H9 (cell line): Measurements from ENCODE around the gene CADPS2. TPM values are rescaled to one million over a fixed set of nuclear protein-coding genes. Genes with fewer than 3 reads are reported as not detected.
A peak's percentile ranks its signal among the peaks of the same experiment; 100 is the strongest.

Experiments used
- DNase-seq: peaks from one replicate; pipeline ENCODE4 v3.0.0-alpha.2; 2017
- H2AFZ ChIP-seq: one replicate; pipeline ENCODE4 v1.6.1; 2013; ENCODE audit warnings: mild to moderate bottlenecking, low read length, control low read depth, moderate library complexity
- H2AK5ac ChIP-seq: 2 replicates; pipeline ENCODE4 v1.6.1; 2013; ENCODE audit warnings: low read length, control low read depth, mixed read lengths; ENCODE audit not compliant: insufficient read length
- H2BK120ac ChIP-seq: one replicate; pipeline ENCODE4 v1.6.1; 2013; ENCODE audit warnings: low read depth, mild to moderate bottlenecking, low read length, control low read depth, inconsistent platforms; ENCODE audit not compliant: poor library complexity, severe bottlenecking
- H2BK12ac ChIP-seq: 2 replicates; pipeline ENCODE4 v1.6.1; 2013; ENCODE audit warnings: low read length, control low read depth, mixed read lengths, low read depth; ENCODE audit not compliant: insufficient read length
- H2BK15ac ChIP-seq: 2 replicates; pipeline ENCODE4 v1.6.1; 2013; ENCODE audit warnings: low read depth, low read length, control low read depth
- H2BK20ac ChIP-seq: one replicate; pipeline ENCODE4 v1.6.1; 2013; ENCODE audit warnings: low read depth, mild to moderate bottlenecking, low read length, control low read depth, inconsistent platforms; ENCODE audit not compliant: poor library complexity, severe bottlenecking
- H2BK5ac ChIP-seq: 2 replicates; pipeline ENCODE4 v1.6.1; 2013; ENCODE audit warnings: low read length, control low read depth, mixed read lengths; ENCODE audit not compliant: insufficient read length
- H3K14ac ChIP-seq: 2 replicates; pipeline ENCODE4 v1.6.1; 2013; ENCODE audit warnings: low read length, control low read depth; ENCODE audit not compliant: insufficient read depth
- H3K18ac ChIP-seq: 2 replicates; pipeline ENCODE4 v1.6.1; 2013; ENCODE audit warnings: low read depth, mild to moderate bottlenecking, mixed read lengths, low read length, control low read depth; ENCODE audit not compliant: insufficient read length
- H3K23ac ChIP-seq: 2 replicates; pipeline ENCODE4 v1.6.1; 2013; ENCODE audit warnings: low read length, control low read depth, mixed read lengths, low read depth; ENCODE audit not compliant: insufficient read length
- H3K23me2 ChIP-seq: 2 replicates; pipeline ENCODE4 v1.6.1; 2013; ENCODE audit warnings: low read depth, mild to moderate bottlenecking, mixed read lengths, low read length, control low read depth; ENCODE audit not compliant: insufficient read length, poor library complexity, severe bottlenecking
- H3K27ac ChIP-seq: 2 replicates; pipeline ENCODE4 v1.5.1; 2013; ENCODE audit warnings: low read length, control low read depth, mixed read lengths, low read depth; ENCODE audit not compliant: insufficient read length
- H3K27me3 ChIP-seq: 2 replicates; pipeline ENCODE4 v1.6.1; 2013; ENCODE audit warnings: low read length, control low read depth, inconsistent platforms; ENCODE audit not compliant: insufficient read depth
- H3K4ac ChIP-seq: 2 replicates; pipeline ENCODE4 v1.6.1; 2013; ENCODE audit warnings: low read depth, mild to moderate bottlenecking, control low read depth, inconsistent platforms, low read length, moderate library complexity
- H3K4me1 ChIP-seq: 2 replicates; pipeline ENCODE4 v1.6.1; 2013; ENCODE audit warnings: low read length, control low read depth, inconsistent platforms; ENCODE audit not compliant: insufficient read depth
- H3K4me2 ChIP-seq: 2 replicates; pipeline ENCODE4 v1.6.1; 2013; ENCODE audit warnings: low read length, control low read depth, mixed read lengths; ENCODE audit not compliant: insufficient read length, insufficient read depth
- H3K56ac ChIP-seq: 2 replicates; pipeline ENCODE4 v1.6.1; 2013; ENCODE audit warnings: low read depth, mild to moderate bottlenecking, mixed read lengths, low read length, control low read depth; ENCODE audit not compliant: insufficient read length
- H3K79me1 ChIP-seq: 2 replicates; pipeline ENCODE4 v1.6.1; 2013; ENCODE audit warnings: low read depth, mild to moderate bottlenecking, moderate library complexity, low read length, control low read depth, inconsistent platforms; ENCODE audit not compliant: insufficient read depth, poor library complexity, severe bottlenecking
- H3K79me2 ChIP-seq: 2 replicates; pipeline ENCODE4 v1.6.1; 2013; ENCODE audit warnings: low read length, control low read depth, inconsistent platforms; ENCODE audit not compliant: insufficient read depth
- H3K9ac ChIP-seq: 2 replicates; pipeline ENCODE4 v1.6.1; 2013; ENCODE audit warnings: low read length, control low read depth, mixed read lengths; ENCODE audit not compliant: insufficient read length; ENCODE audit errors: extremely low read depth
- H3K9me3 ChIP-seq: one replicate; pipeline ENCODE4 v1.6.1; 2013; ENCODE audit warnings: low read depth, low read length, inconsistent platforms; ENCODE audit not compliant: control insufficient read depth
- H3T11ph ChIP-seq: one replicate; pipeline ENCODE4 v1.6.1; 2013; ENCODE audit warnings: mild to moderate bottlenecking, low read length, control low read depth, inconsistent platforms
- H4K20me1 ChIP-seq: one replicate; pipeline ENCODE4 v1.6.1; 2013; ENCODE audit not compliant: control insufficient read depth, insufficient read length, insufficient read depth
- H4K5ac ChIP-seq: 2 replicates; pipeline ENCODE4 v1.6.1; 2013; ENCODE audit warnings: low read depth, mild to moderate bottlenecking, mixed read lengths, low read length, control low read depth; ENCODE audit not compliant: insufficient read length
- H4K8ac ChIP-seq: replicated peaks from 2 replicates; pipeline ENCODE4 v1.6.1; 2013; ENCODE audit warnings: low read length, control low read depth, mixed read lengths, low read depth; ENCODE audit not compliant: insufficient read length
- H4K91ac ChIP-seq: 2 replicates; pipeline ENCODE4 v1.6.1; 2013; ENCODE audit warnings: low read depth, mild to moderate bottlenecking, moderate library complexity, mixed read lengths, low read length, control low read depth; ENCODE audit not compliant: insufficient read length
- H3K27ac Mint-ChIP-seq, 3 experiments: 2 replicates in 2 of 3; 3 replicates in 1 of 3; pipeline ENCODE4 v1.8.0; 2020 to 2021; ENCODE audit warnings: mixed read lengths in 3 of 3, mild to moderate bottlenecking in 1 of 3, moderate library complexity in 1 of 3
- H3K27me3 Mint-ChIP-seq: 2 replicates; pipeline ENCODE4 v1.8.0; 2021; ENCODE audit warnings: low read depth, mild to moderate bottlenecking, moderate library complexity, mixed read lengths
- H3K36me3 Mint-ChIP-seq, 3 experiments: 2 replicates in 2 of 3; 3 replicates in 1 of 3; pipeline ENCODE4 v1.8.0; 2020 to 2021; ENCODE audit warnings: low read depth in 3 of 3, mixed read lengths in 3 of 3; ENCODE audit not compliant: insufficient read depth in 1 of 3
- H3K4me1 Mint-ChIP-seq, 2 experiments: 2 replicates each; pipeline ENCODE4 v1.8.0; 2020; ENCODE audit warnings: mixed read lengths in 2 of 2
- H3K4me3 Mint-ChIP-seq, 2 experiments: 2 replicates in 1 of 2; 3 replicates in 1 of 2; pipeline ENCODE4 v1.8.0; 2020 to 2021; ENCODE audit warnings: mild to moderate bottlenecking in 2 of 2, mixed read lengths in 2 of 2, moderate library complexity in 1 of 2
- H3K9me3 Mint-ChIP-seq, 2 experiments: 2 replicates in 1 of 2; 3 replicates in 1 of 2; pipeline ENCODE4 v1.8.0; 2020; ENCODE audit warnings: mild to moderate bottlenecking in 2 of 2, mixed read lengths in 2 of 2, moderate library complexity in 1 of 2
- WGBS: extraction: QIAGEN DNeasy Blood & Tissue Kit; methylation state at CpG from one replicate; pipeline ENCODE4 v1.1.7; 2013; ENCODE audit warnings: missing lambda C conversion rate, low lambda C conversion rate, mixed read lengths; ENCODE audit not compliant: insufficient read length; ENCODE audit errors: extremely low coverage; 5-methylcytosine and 5-hydroxymethylcytosine counted together
- total RNA-seq: library from RNA; stranded (reverse); gene quantifications from 2 replicates; pipeline ENCODE4 v1.2.1, GENCODE V29; 2021
- TF ChIP-seq, protein P1 (sequence below): fragments of 200-600 bp; sonication (generic); conservative IDR thresholded peaks from 3 replicates; pipeline ENCODE4 v1.8.0; 2021; ENCODE audit warnings: antibody characterized with exemption, mild to moderate bottlenecking

CADPS2 gene
- total RNA-seq, 1 experiment from 2014 or later = 7.1 TPM

DNA sequence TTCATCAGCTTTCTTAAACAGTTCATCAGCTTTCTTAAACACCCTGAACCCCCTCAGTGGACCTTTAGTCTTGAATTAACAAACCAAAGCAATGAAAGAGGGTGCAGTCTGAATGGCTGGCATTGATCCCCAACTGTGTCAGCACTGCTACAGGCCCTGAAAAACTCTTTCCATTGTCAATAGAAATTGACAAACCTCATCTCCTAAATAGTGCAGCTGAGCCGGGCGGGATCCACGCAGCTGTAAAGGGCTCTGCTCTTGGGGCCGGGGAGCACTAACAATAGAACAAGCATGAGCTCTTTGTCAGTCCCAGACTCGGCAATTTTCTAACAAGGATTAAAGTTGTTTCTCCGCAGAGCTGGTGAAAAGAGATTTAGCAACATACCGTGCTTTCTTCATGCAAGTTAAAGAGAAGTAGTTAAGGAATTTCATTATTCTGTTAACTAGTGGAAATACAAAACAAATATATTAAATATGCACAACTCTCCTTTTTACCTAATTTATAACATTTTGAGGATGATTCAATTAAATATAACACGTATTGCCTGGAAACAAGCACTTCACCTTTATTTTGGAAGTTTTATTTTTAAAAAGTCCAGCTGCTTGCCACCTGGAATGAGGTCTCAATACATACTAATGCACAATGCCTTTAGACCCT, 557.0 kb downstream of the CADPS2 start:
- Histone ChIP-seq H3K14ac (no peak overlapping the region), H3K9me3 (no peaks in the 10 kb centered on the region), H3T11ph (no peak overlapping the region), H4K5ac (no peak overlapping the region), H3K4me2 (peak overlapping the region; percentile 22), H3K4ac (no peak overlapping the region), H4K91ac (no peak overlapping the region), H3K23me2 (no peaks in the 10 kb centered on the region), H3K9ac (no peak overlapping the region), H3K56ac (no peak overlapping the region), H2AFZ (no peak overlapping the region), H2BK120ac (no peak overlapping the region), H3K79me2 (no peaks in the 10 kb centered on the region), H3K4me1 (peaks cover 11% of the 10 kb centered on the region; the same call in 1 of the 2 replicates), H3K18ac (no peak overlapping the region), H4K20me1 (no peaks in the 10 kb centered on the region), H2AK5ac (no peak overlapping the region), H3K23ac (no peak overlapping the region), H2BK12ac (no peak overlapping the region), H4K8ac (no peak overlapping the region), H3K27me3 (no peaks in the 10 kb centered on the region), H2BK5ac (no peak overlapping the region), H2BK15ac (no peak overlapping the region), H3K27ac (peak overlapping the region; percentile 25), H3K79me1 (no peaks in the 10 kb centered on the region), H2BK20ac (no peak overlapping the region)
- Mint-ChIP-seq H3K36me3 (no peaks in the 10 kb centered on the region), H3K4me3 (peak overlapping the region in 1 of 2 experiments; percentile 62; a peak in 3 of 5 replicates), H3K4me1 (peaks cover 63 to 66% of the 10 kb centered on the region in 2 experiments), H3K27me3 (no peaks in the 10 kb centered on the region), H3K27ac (peak overlapping the region; percentile 49 to 97 (median 94)), H3K9me3 (no peaks in the 10 kb centered on the region)
- no CpG with 5 or more reads among the region's 8 CpGs for WGBS
- DNase-seq = peak; percentile 59
- TF ChIP-seq, protein P1, sequence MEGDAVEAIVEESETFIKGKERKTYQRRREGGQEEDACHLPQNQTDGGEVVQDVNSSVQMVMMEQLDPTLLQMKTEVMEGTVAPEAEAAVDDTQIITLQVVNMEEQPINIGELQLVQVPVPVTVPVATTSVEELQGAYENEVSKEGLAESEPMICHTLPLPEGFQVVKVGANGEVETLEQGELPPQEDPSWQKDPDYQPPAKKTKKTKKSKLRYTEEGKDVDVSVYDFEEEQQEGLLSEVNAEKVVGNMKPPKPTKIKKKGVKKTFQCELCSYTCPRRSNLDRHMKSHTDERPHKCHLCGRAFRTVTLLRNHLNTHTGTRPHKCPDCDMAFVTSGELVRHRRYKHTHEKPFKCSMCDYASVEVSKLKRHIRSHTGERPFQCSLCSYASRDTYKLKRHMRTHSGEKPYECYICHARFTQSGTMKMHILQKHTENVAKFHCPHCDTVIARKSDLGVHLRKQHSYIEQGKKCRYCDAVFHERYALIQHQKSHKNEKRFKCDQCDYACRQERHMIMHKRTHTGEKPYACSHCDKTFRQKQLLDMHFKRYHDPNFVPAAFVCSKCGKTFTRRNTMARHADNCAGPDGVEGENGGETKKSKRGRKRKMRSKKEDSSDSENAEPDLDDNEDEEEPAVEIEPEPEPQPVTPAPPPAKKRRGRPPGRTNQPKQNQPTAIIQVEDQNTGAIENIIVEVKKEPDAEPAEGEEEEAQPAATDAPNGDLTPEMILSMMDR = no peak
